Transverse colon (tissue), 4 donors: Measurements from ENCODE around the gene TLK1. TPM values are rescaled to one million over a fixed set of nuclear protein-coding genes. Genes with fewer than 3 reads are reported as not detected.

Source experiments
- DNase-seq: peaks from one replicate; pipeline ENCODE4 v3.0.0-alpha.2; 2019
- H3K27ac ChIP-seq, 4 donors: fragments of 200-600 bp; sonication (generic); 2 replicates each; pipeline ENCODE4 v1.5.1; 2016 to 2018; ENCODE audit warnings: inconsistent platforms in 4 of 4
- H3K27me3 ChIP-seq: fragments of 200-600 bp; sonication (generic); 2 replicates; pipeline ENCODE4 v1.5.1; 2017; ENCODE audit warnings: inconsistent platforms
- H3K36me3 ChIP-seq, 4 donors: fragments of 200-600 bp; sonication (generic); 2 replicates each; pipeline ENCODE4 v1.5.1; 2017 to 2019; ENCODE audit warnings: inconsistent platforms in 4 of 4
- H3K4me1 ChIP-seq, 4 donors: fragments of 200-600 bp; sonication (generic); 2 replicates each; pipeline ENCODE4 v1.5.1; 2017 to 2020; ENCODE audit warnings: inconsistent platforms in 4 of 4
- H3K4me3 ChIP-seq, 4 donors: fragments of 200-600 bp; sonication (generic); 1 replicate in 1 of 4; 2 replicates in 3 of 4; pipeline versions ENCODE4 v1.5.1 to v1.6.1; 2017 to 2019; ENCODE audit warnings: inconsistent platforms in 4 of 4
- H3K9me3 ChIP-seq, 2 donors: fragments of 200-600 bp; sonication (generic); 2 replicates each; pipeline ENCODE4 v1.5.1; 2017 to 2019; ENCODE audit warnings: inconsistent platforms in 2 of 2
- CTCF ChIP-seq, 5 experiments: fragments of 200-600 bp in 3 of 5; fragments of 450-650 bp in 2 of 5; sonication (generic) in 3 of 5; IDR thresholded peaks; 1 replicate in 2 of 5; 2 replicates in 3 of 5; pipeline ENCODE4 v1.5.1; 2016 to 2017; ENCODE audit warnings: antibody characterized with exemption in 5 of 5, inconsistent platforms in 3 of 5, mild to moderate bottlenecking in 2 of 5, moderate library complexity in 1 of 5
- EP300 ChIP-seq: sonication (generic); formaldehyde crosslinking; IDR thresholded peaks from one replicate; pipeline ENCODE4 v1.6.1; 2017; ENCODE audit warnings: antibody characterized with exemption, low read depth
- POLR2A ChIP-seq: fragments of 450-650 bp; IDR thresholded peaks from one replicate; pipeline ENCODE4 v1.6.1; 2016; ENCODE audit warnings: antibody characterized with exemption, mild to moderate bottlenecking, moderate library complexity
- POLR2AphosphoS5 ChIP-seq, 3 donors: sonication (generic); formaldehyde crosslinking; IDR thresholded peaks; one replicate each; pipeline ENCODE4 v1.6.1; 2016; ENCODE audit warnings: antibody characterized with exemption in 3 of 3
- WGBS, 2 donors: methylation state at CpG; one replicate each; pipeline ENCODE4 v1.1.5; 2018; ENCODE audit warnings: low coverage in 1 of 2; 5-methylcytosine and 5-hydroxymethylcytosine counted together
- in situ Hi-C, 4 donors: fragments of 200-750 bp; cut with MboI; loops; one replicate each; pipeline versions ENCODE4 v1.15.0 to v1.15.1; 2017; ENCODE audit warnings: low sequenced_read_pairs in 3 of 4, low pct_ligation_motif_present in 1 of 4, low pct_unique_long_range_greater_than_20kb in 1 of 4
- intact Hi-C: fragments of 100-400 bp; cut with DNase I; formaldehyde crosslinking; loops from one replicate; pipeline ENCODE4 v1.15.1; 2023; ENCODE audit warnings: low total_unique reads
- total RNA-seq, 4 donors: library from RNA; depleted of rRNA; stranded (reverse); fragments of >200 nt; gene quantifications; one replicate each; pipeline ENCODE4 v1.1.0, GENCODE V29; 2016

The TLK1 gene
- total RNA-seq, 4 donors from 2014 or later, result 39.6 to 76.3 (median 53.2) TPM

DNA sequence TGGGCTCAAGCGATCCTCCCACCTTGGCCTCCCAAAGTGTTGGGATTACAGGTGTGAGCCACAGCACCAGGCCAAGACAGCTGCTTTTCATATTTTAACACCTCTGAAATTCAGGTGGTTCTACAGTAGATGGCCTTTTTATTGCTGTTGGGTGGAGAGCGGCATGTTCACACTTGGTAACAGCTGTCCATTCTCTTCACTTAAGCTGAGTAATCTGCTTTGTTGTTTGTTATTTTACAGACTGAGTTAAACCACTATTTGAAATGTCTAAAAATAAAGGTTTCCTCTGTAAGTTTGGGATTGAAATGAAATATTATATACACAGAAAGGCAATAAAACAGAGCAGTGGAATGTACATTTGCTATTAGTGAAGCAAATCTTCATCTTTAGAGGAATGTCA lies 44.9 kb upstream of the TLK1 start:
- intact Hi-C loops, result no loop called here
- in situ Hi-C loops, result no loop called here
- H3K27ac ChIP-seq, result no peak overlapping the region
- H3K27me3 ChIP-seq, result no peaks in the 10 kb centered on the region
- H3K36me3 ChIP-seq, result no peaks in the 10 kb centered on the region
- H3K9me3 ChIP-seq, result no peaks in the 10 kb centered on the region
- DNase-seq, result no peak
- H3K4me3 ChIP-seq, result no peak overlapping the region
- 84 to 87% methylated on average over 2 of the region's 2 CpGs for WGBS, 2 donors
- TF ChIP-seq EP300, result no peak
- no peak for TF ChIP-seq CTCF (IDR thresholded peaks at IDR 0.05)
- no peak for TF ChIP-seq POLR2AphosphoS5 (IDR thresholded peaks at IDR 0.05)
- no peak for TF ChIP-seq POLR2A
- H3K4me1 ChIP-seq, result peaks cover 0 to under 1% (median under 1%) of the 10 kb centered on the region in 4 donors

GRCh38 chr2:171201767-171202166 lies 41.1 kb upstream of the TLK1 start:
- WGBS, 2 donors, result 82 to 87% methylated on average over 4 of the region's 4 CpGs
- TF ChIP-seq POLR2A (no peak), POLR2AphosphoS5 (IDR thresholded peaks at IDR 0.05) (no peak), CTCF (IDR thresholded peaks at IDR 0.05) (no peak), EP300 (no peak)
- H3K4me3 ChIP-seq, result no peak overlapping the region
- intact Hi-C loops (no loop called here), in situ Hi-C loops (no loop called here)
- DNase-seq, result no peak
- H3K4me1 ChIP-seq, result no peaks in the 10 kb centered on the region
- H3K27ac ChIP-seq, result no peak overlapping the region
- no peaks in the 10 kb centered on the region for H3K9me3 ChIP-seq
- H3K27me3 ChIP-seq, result no peaks in the 10 kb centered on the region
- H3K36me3 ChIP-seq, result no peaks in the 10 kb centered on the region

- WGBS, 2 donors, result 77 to 84% methylated on average over 1 of the region's 1 CpG
- H3K4me3 ChIP-seq, result no peak overlapping the region
- no peaks in the 10 kb centered on the region for H3K36me3 ChIP-seq
- H3K27me3 ChIP-seq, result no peaks in the 10 kb centered on the region
- intact Hi-C loops, result no loop called here
- no peak for TF ChIP-seq POLR2A
- no peak for TF ChIP-seq EP300
- no peak for TF ChIP-seq POLR2AphosphoS5 (IDR thresholded peaks at IDR 0.05)
- TF ChIP-seq CTCF (IDR thresholded peaks at IDR 0.05), result no peak
- no peaks in the 10 kb centered on the region for H3K9me3 ChIP-seq
- no peak overlapping the region for H3K27ac ChIP-seq
- in situ Hi-C loops, result no loop called here
- DNase-seq, result no peak
- no peaks in the 10 kb centered on the region for H3K4me1 ChIP-seq
These were observed 40.6 kb upstream of the TLK1 start for GRCh38 chr2:171201271-171201670.

GRCh38 chr2:171200469-171200868 lies 39.8 kb upstream of the TLK1 start:
- no peak for DNase-seq
- WGBS, 2 donors, result 94 to 100% methylated on average over 1 of the region's 1 CpG
- Histone ChIP-seq H3K9me3 (no peaks in the 10 kb centered on the region), H3K36me3 (no peaks in the 10 kb centered on the region), H3K4me3 (no peak overlapping the region), H3K27ac (no peak overlapping the region), H3K27me3 (no peaks in the 10 kb centered on the region), H3K4me1 (no peaks in the 10 kb centered on the region)
- in situ Hi-C loops, result no loop called here
- no peak for TF ChIP-seq CTCF (IDR thresholded peaks at IDR 0.05)
- no peak for TF ChIP-seq EP300
- no peak for TF ChIP-seq POLR2AphosphoS5 (IDR thresholded peaks at IDR 0.05)
- no peak for TF ChIP-seq POLR2A
- intact Hi-C loops, result no loop called here
